Stomach (tissue), 9 donors: ENCODE data around the gene PRKCZ. TPM values are rescaled to one million over a fixed set of nuclear protein-coding genes. Genes with fewer than 3 reads are reported as not detected.

Experiments
- DNase-seq, 2 donors: peaks; one replicate each; pipeline versions ENCODE4 v3.0.0 to v3.0.0-alpha.2; 2013 to 2019
- H3K27ac ChIP-seq, 5 donors: fragments of 200-600 bp in 4 of 5; sonication (generic) in 4 of 5; one replicate each; pipeline ENCODE4 v1.5.1; 2013 to 2019; ENCODE audit warnings: mild to moderate bottlenecking in 1 of 5, moderate library complexity in 1 of 5
- H3K27me3 ChIP-seq, 3 donors: fragments of 200-600 bp; sonication (generic); one replicate each; pipeline ENCODE4 v1.5.1; 2017 to 2019; ENCODE audit warnings: mixed run types in 1 of 3
- H3K36me3 ChIP-seq, 4 donors: fragments of 200-600 bp; sonication (generic); 1 replicate in 3 of 4; 2 replicates in 1 of 4; pipeline ENCODE4 v1.5.1; 2016 to 2019
- H3K4me1 ChIP-seq, 4 donors: fragments of 200-600 bp; sonication (generic); one replicate each; pipeline ENCODE4 v1.5.1; 2016 to 2019
- H3K4me3 ChIP-seq, 4 donors: fragments of 200-600 bp; sonication (generic) in 3 of 4; one replicate each; pipeline ENCODE4 v1.5.1; 2016 to 2019; ENCODE audit warnings: mild to moderate bottlenecking in 1 of 4
- H3K9me3 ChIP-seq, 4 donors: fragments of 200-600 bp; sonication (generic); one replicate each; pipeline ENCODE4 v1.5.1; 2016 to 2019
- EP300 ChIP-seq: sonication (generic); formaldehyde crosslinking; IDR thresholded peaks from one replicate; pipeline ENCODE4 v1.6.1; 2017; ENCODE audit warnings: antibody characterized with exemption
- POLR2A ChIP-seq, 4 donors: fragments of 450-650 bp; IDR thresholded peaks; one replicate each; pipeline ENCODE4 v1.6.1; 2016; ENCODE audit warnings: antibody characterized with exemption in 4 of 4, control low read depth in 2 of 4, mild to moderate bottlenecking in 1 of 4, moderate library complexity in 1 of 4
- POLR2AphosphoS5 ChIP-seq, 3 donors: sonication (generic); formaldehyde crosslinking; IDR thresholded peaks; one replicate each; pipeline ENCODE4 v1.6.1; 2016; ENCODE audit warnings: antibody characterized with exemption in 3 of 3
- WGBS, 5 donors: extraction: QIAGEN DNeasy Blood & Tissue Kit in 3 of 5; methylation state at CpG; one replicate each; pipeline versions ENCODE4 v1.1.5 to v1.1.7; 2013 to 2018; 5-methylcytosine and 5-hydroxymethylcytosine counted together
- intact Hi-C: fragments of 100-400 bp; cut with DNase I; formaldehyde crosslinking; loops from one replicate; pipeline ENCODE4 v1.15.1; 2023; ENCODE audit warnings: low total_unique reads
- polyA plus RNA-seq, 3 donors: library from polyadenylated mRNA; stranded (reverse); fragments of 200-250 nt; gene quantifications; one replicate each; pipeline ENCODE4 v1.2.3, GENCODE V29; 2013
- total RNA-seq, 5 donors: library from RNA; depleted of rRNA; stranded (reverse); fragments of >200 nt; gene quantifications; one replicate each; pipeline versions ENCODE4 v1.1.0 to v1.2.3, GENCODE V29; 2014 to 2016
- TF ChIP-seq, protein P1 (sequence below), 7 experiments: fragments of 450-650 bp in 4 of 7; fragments of 200-600 bp in 3 of 7; sonication (generic) in 3 of 7; IDR thresholded peaks; one replicate each; pipeline ENCODE4 v1.5.1; 2016 to 2019; ENCODE audit warnings: antibody characterized with exemption in 7 of 7, control low read depth in 2 of 7, mild to moderate bottlenecking in 1 of 7
- donor health status: healthy with polysubstance abuse.
- donor health status: Bipolar disorder and iron deficiency.
- donor health status: healthy.

PRKCZ gene
- total and polyA plus RNA-seq, 8 donors: 11.1 to 55.8 (median 25.5) TPM

DNA sequence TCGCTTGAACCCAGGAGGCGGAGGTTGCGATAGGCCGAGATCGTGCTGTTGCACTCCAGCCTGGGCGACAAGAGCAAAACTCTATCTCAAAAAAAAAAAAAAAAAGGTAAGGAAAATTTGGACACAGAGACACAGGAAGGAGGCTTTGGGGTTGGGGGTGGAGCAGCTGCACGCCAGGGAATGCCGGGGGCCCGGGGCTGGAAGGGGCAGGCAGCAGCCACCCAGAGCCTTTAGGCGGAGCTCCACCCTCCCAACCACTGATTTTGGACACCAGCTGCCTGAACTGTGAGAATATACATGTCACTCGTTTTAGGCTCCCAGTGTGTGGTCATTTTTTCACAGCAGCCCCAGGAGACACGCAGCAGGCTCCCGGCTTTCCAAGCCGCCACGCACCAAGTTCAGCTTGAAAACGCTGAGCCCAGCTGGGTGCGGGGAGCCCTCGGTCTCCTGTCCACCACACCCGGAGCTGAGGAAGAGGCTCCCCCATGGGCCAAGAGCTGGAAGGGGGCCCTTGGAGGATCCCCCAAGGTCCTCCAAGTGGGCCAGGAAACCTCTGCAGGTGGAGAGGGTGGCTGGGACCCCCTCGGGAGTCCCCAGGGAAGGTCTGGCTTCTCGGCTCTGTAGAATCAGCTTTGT is 150.2 kb downstream of the PRKCZ start:
- DNase-seq: no peak
- WGBS, 5 donors: 63 to 83% (median 71%) methylated on average over 19 to 21 of the region's 21 CpGs
- Histone ChIP-seq H3K4me3 (peak overlapping the region in 1 of 4 donors; percentile 37), H3K27me3 (no peaks in the 10 kb centered on the region), H3K4me1 (peaks cover 46 to 66% (median 61%) of the 10 kb centered on the region in 4 donors), H3K36me3 (no peaks in the 10 kb centered on the region), H3K9me3 (no peaks in the 10 kb centered on the region), H3K27ac (peak overlapping the region in 3 of 5 donors; percentile 4 to 81 (median 16))
- intact Hi-C loops: loop anchor here (10.0 kb wide), 1 partner anchor 104 kb away; no protein-coding TSS in a partner anchor
- no peak for TF ChIP-seq POLR2AphosphoS5 (IDR thresholded peaks at IDR 0.05)

DNA sequence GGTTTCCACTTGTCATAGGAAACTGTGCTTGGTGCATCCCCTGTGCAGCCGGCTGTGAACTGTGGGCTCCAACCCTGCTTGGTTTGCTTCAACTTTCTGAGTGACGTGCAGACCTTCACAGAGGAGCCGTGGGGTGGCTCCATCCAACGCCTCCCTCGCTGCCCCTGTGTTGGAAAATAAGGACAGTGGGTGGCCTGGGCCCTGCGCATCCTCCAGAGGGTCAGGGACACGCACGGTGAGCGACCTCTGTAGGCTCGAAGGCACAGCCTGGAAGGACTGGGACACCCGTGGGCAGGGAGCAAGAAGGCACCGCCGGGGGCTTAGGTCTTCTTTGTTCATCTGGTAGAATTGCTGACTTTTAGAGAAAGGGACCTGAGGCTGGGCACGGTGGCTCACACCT is 150.9 kb downstream of the PRKCZ start:
- WGBS, 5 donors: 90 to 98% (median 93%) methylated on average over 11 to 14 of the region's 14 CpGs
- TF ChIP-seq EP300 (no peak), POLR2A (IDR thresholded peaks at IDR 0.05) (no peak), POLR2AphosphoS5 (IDR thresholded peaks at IDR 0.05) (no peak)
- TF ChIP-seq, protein P1, sequence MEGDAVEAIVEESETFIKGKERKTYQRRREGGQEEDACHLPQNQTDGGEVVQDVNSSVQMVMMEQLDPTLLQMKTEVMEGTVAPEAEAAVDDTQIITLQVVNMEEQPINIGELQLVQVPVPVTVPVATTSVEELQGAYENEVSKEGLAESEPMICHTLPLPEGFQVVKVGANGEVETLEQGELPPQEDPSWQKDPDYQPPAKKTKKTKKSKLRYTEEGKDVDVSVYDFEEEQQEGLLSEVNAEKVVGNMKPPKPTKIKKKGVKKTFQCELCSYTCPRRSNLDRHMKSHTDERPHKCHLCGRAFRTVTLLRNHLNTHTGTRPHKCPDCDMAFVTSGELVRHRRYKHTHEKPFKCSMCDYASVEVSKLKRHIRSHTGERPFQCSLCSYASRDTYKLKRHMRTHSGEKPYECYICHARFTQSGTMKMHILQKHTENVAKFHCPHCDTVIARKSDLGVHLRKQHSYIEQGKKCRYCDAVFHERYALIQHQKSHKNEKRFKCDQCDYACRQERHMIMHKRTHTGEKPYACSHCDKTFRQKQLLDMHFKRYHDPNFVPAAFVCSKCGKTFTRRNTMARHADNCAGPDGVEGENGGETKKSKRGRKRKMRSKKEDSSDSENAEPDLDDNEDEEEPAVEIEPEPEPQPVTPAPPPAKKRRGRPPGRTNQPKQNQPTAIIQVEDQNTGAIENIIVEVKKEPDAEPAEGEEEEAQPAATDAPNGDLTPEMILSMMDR (IDR thresholded peaks at IDR 0.05): no peak
- no peaks in the 10 kb centered on the region for H3K36me3 ChIP-seq
- no peak overlapping the region for H3K4me3 ChIP-seq
- H3K9me3 ChIP-seq: no peaks in the 10 kb centered on the region
- intact Hi-C loops: loop anchor here (10.0 kb wide), 1 partner anchor 104 kb away; no protein-coding TSS in a partner anchor
- no peaks in the 10 kb centered on the region for H3K27me3 ChIP-seq
- no peak for DNase-seq
- H3K4me1 ChIP-seq: peaks cover 46 to 66% (median 61%) of the 10 kb centered on the region in 4 donors
- H3K27ac ChIP-seq: no peak overlapping the region

DNA sequence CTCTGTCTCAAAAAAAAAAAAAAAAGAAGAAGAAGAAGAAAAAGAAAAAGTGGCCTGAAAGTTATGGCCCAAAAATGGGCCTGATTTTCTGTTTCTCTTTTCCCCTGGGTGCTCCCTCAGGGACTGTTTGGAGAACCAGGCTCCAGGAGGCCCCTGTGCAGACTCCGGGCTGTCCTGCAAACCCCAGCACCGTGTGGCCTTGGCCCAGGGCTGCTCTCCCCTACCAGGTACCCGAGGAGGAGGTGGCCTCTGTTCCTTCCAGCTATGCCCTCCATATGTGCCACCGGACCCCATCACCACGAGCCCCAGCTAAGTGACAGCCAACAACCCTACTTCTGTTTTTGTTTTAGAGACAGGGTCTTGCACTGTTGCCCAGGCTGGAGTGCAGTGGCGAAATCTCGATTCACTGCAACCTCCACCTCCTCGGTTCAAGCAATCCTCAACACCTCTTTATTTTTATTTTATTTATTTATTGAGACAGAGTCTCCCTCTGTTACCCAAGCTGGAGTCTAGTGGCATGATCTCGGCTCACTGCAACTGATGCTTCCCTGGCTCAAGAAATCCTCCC is 151.9 kb downstream of the PRKCZ start:
- H3K27ac ChIP-seq: peak overlapping the region in 2 of 5 donors; percentile 89 to 91
- 88 to 95% (median 92%) methylated on average over 9 of the region's 9 CpGs for WGBS, 5 donors
- H3K36me3 ChIP-seq: no peaks in the 10 kb centered on the region
- peaks cover 51 to 74% (median 70%) of the 10 kb centered on the region in 4 donors for H3K4me1 ChIP-seq
- TF ChIP-seq POLR2A (IDR thresholded peaks at IDR 0.05) (no peak), EP300 (no peak), POLR2AphosphoS5 (IDR thresholded peaks at IDR 0.05) (no peak)
- TF ChIP-seq, protein P1 (IDR thresholded peaks at IDR 0.05): no peak
- no peaks in the 10 kb centered on the region for H3K27me3 ChIP-seq
- H3K9me3 ChIP-seq: no peaks in the 10 kb centered on the region
- intact Hi-C loops: loop anchor here (10.0 kb wide), 1 partner anchor 103 kb away; no protein-coding TSS in a partner anchor
- H3K4me3 ChIP-seq: no peak overlapping the region
- DNase-seq: no peak

DNA sequence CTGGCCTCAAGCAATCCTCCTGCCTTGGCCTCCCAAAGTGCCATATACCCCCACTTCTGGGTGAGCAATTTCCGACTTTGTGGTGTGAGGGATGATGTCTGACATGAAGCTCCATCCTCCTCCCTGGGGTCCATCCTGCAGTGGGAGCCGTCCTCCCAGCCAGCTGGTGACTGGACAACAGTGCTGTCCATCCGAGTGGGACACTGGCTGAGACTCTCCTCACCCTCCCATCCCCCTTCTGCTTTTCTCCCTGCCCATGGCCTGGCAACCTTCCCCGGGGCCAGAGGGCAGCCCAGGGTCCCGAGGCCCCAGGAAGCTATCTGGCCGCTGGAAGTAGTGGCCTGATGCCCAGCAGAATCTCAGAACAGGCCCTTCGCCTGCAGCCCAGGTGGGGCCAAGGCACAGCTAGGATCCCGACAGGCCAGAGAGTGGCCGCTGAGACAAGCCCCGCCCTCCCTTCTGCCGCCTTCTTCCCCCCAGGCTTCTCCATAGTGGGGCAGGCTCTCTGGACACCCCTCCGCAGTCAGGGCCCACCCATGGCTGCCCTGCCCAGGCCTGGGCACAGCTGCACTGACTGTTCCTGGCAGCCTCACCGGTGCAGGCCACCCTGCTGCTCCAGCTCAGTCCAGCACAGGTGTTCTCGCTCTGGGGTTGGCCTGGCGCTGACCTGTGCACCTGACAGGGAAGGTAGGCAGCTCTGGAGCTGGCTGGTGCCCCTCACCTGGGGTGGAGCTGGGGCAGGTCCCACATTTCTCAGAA is 152.8 kb downstream of the PRKCZ start:
- TF ChIP-seq POLR2AphosphoS5 (IDR thresholded peaks at IDR 0.05) (no peak), EP300 (no peak)
- TF ChIP-seq, protein P1 (IDR thresholded peaks at IDR 0.05): no peak
- H3K27ac ChIP-seq: peak overlapping the region; percentile 85 to 92 (median 89)
- no peaks in the 10 kb centered on the region for H3K27me3 ChIP-seq
- H3K4me1 ChIP-seq: peaks cover 60 to 82% (median 76%) of the 10 kb centered on the region in 4 donors
- 68 to 89% (median 73%) methylated on average over 11 to 15 of the region's 15 CpGs for WGBS, 5 donors
- intact Hi-C loops: loop anchor here (10.0 kb wide), 1 partner anchor 102 kb away; no protein-coding TSS in a partner anchor
- H3K4me3 ChIP-seq: no peak overlapping the region
- peak in 1 of 2 donors; percentile 71 for DNase-seq
- H3K36me3 ChIP-seq: no peaks in the 10 kb centered on the region
- H3K9me3 ChIP-seq: no peaks in the 10 kb centered on the region
